Measurements from ENCODE around the gene PTPRU. TPM values are rescaled to one million over a fixed set of nuclear protein-coding genes. Genes with fewer than 3 reads are reported as not detected.

Gene PTPRU
- polyA plus RNA-seq, 1 of the 3 experiments (the other 2 are of a cell fraction): 3.5 TPM

- H3K9ac ChIP-seq: no peak overlapping the region
- no peaks in the 10 kb centered on the region for H3K27me3 ChIP-seq (ENCODE audit: insufficient read depth)
- no peaks in the 10 kb centered on the region for H3K36me3 ChIP-seq (replicated peaks in 1 of 2; ENCODE audit: control insufficient read depth in 1 of 2, insufficient read depth in 2 of 2, low read length in 1 of 2)
- POLR2A ChIA-PET: no interaction called here
- H3K4me3 ChIP-seq (ENCODE audit: low read depth in 2 of 2, low read length in 1 of 2): no peak overlapping the region
- peaks cover 0 to under 1% of the 10 kb centered on the region in 2 experiments; a peak in 1 of 4 replicates for H3K4me1 ChIP-seq (ENCODE audit: control insufficient read depth in 1 of 2, insufficient read depth in 2 of 2, low read depth in 1 of 2, low read length in 1 of 2)
- H4K20me1 ChIP-seq (ENCODE audit: insufficient read depth): no peaks in the 10 kb centered on the region
- no peaks in the 10 kb centered on the region for H3K9me2 ChIP-seq
- H2AFZ ChIP-seq (ENCODE audit: low read depth): no peak overlapping the region
- H3F3A ChIP-seq (replicated peaks; ENCODE audit: insufficient read depth): no peaks in the 10 kb centered on the region
- no peak overlapping the region for H3K4me2 ChIP-seq
- CTCF ChIA-PET: interaction anchor here (0.7 kb wide), 1 partner anchor 20 kb away, joined by 3 read pairs; no protein-coding TSS in a partner anchor
- 53% methylated on average over 5 of the region's 6 CpGs for WGBS (ENCODE audit: low lambda C conversion rate)
- H3K79me2 ChIP-seq (ENCODE audit: insufficient read depth): no peaks in the 10 kb centered on the region
- DNase-seq: no peak
- H3K9me3 ChIP-seq: no peaks in the 10 kb centered on the region
- H3K27ac ChIP-seq (ENCODE audit: low read depth in 2 of 2, low read length in 1 of 2): no peak overlapping the region
- TF ChIP-seq EP300 (IDR thresholded peaks at IDR 0.05; ENCODE audit: borderline replicate concordance in 1 of 2, low read depth in 1 of 2, low read length in 1 of 2): no peak
- no peak for TF ChIP-seq PBX3 (IDR thresholded peaks at IDR 0.05)
- no peak for TF ChIP-seq FOSL2 (IDR thresholded peaks at IDR 0.05; ENCODE audit: borderline replicate concordance, low read depth)
- TF ChIP-seq NFIC (IDR thresholded peaks at IDR 0.05; ENCODE audit: borderline replicate concordance): no peak
- TF ChIP-seq CHD2 (IDR thresholded peaks at IDR 0.05; ENCODE audit: low read length, partially characterized antibody): no peak
- TF ChIP-seq RXRA (IDR thresholded peaks at IDR 0.05; ENCODE audit: borderline replicate concordance, low read depth): no peak
- no peak for TF ChIP-seq REST (IDR thresholded peaks at IDR 0.05; ENCODE audit: low read depth, low read length)
- no peak for TF ChIP-seq USF2 (IDR thresholded peaks at IDR 0.05; ENCODE audit: borderline replicate concordance, low read depth, low read length)
- TF ChIP-seq RAD21 (IDR thresholded peaks at IDR 0.05; ENCODE audit: low read length): no peak
- no peak for TF ChIP-seq POLR2AphosphoS5 (IDR thresholded peaks at IDR 0.05; ENCODE audit: low read depth, low read length)
Observed at GRCh38 chr1:29364101-29364678, 127.9 kb downstream of the PTPRU start.

Data from SK-N-SH (cell line).